Activated gamma-delta T cell treated with anti-CD3 and anti-CD28 coated beads, Interleukin-2, amount 50 U/mL, for 16 hours (primary cell): ENCODE results near the gene GP1BB.
"Not testable (repeated sequence)": the region's sequence is repeated elsewhere in the genome, so short reads cannot be mapped to it uniquely, and the experiment has no call there.

Experiments used
- DNase-seq: peaks from one replicate; pipeline ENCODE4 v3.0.0-alpha.2; 2020; ENCODE audit warnings: low read depth

GP1BB gene

GRCh38 chr22:19714312-19715187, 8.8 kb upstream of the GP1BB start, which contains the start of gene SEPTIN5:
Gene SEPTIN5, plus strand, starts transcription at chr22:19714503. Its CDS starts 86 bp downstream, at chr22:19714589.
- no peak for DNase-seq

- no peak for DNase-seq
Measured at GRCh38 chr22:19715188-19715930, 8.0 kb upstream of the GP1BB start.

- DNase-seq = no peak
Measured at GRCh38 chr22:19716041-19716828, 7.1 kb upstream of the GP1BB start.

GRCh38 chr22:19716829-19717105, 6.6 kb upstream of the GP1BB start:
- no peak for DNase-seq

- DNase-seq = no peak
Measured at GRCh38 chr22:19717181-19717580, 6.2 kb upstream of the GP1BB start.

GRCh38 chr22:19717691-19718455, 5.5 kb upstream of the GP1BB start:
- DNase-seq = peak; percentile 66

GRCh38 chr22:19718456-19719049, 4.8 kb upstream of the GP1BB start:
- no peak for DNase-seq

- DNase-seq = no peak
Measured at GRCh38 chr22:19719050-19719482, 4.3 kb upstream of the GP1BB start.

- DNase-seq = no peak
Measured at GRCh38 chr22:19719488-19720021, 3.8 kb upstream of the GP1BB start.

GRCh38 chr22:19720150-19720827, 3.0 kb upstream of the GP1BB start:
- DNase-seq = no peak

- no peak for DNase-seq
Measured at GRCh38 chr22:19720999-19721329, 2.4 kb upstream of the GP1BB start.

- no peak for DNase-seq
Measured at GRCh38 chr22:19721330-19722177, 1.8 kb upstream of the GP1BB start.

GRCh38 chr22:19722178-19722981, 959 bp upstream of the GP1BB start:
- DNase-seq = no peak

- DNase-seq = no peak
Measured at GRCh38 chr22:19722982-19723231, 432 bp upstream of the GP1BB start.

- no peak for DNase-seq
Measured at GRCh38 chr22:19723983-19724827, 866 bp downstream of the GP1BB start.

GRCh38 chr22:19724927-19725661, 1.8 kb downstream of the GP1BB start:
- DNase-seq = no peak

- not testable (repeated sequence) for DNase-seq
Measured at GRCh38 chr22:19726064-19726788, 2.9 kb downstream of the GP1BB start.
